K562 (cell line): ENCODE results near the gene HPDL. TPM values are rescaled to one million over a fixed set of nuclear protein-coding genes. Genes with fewer than 3 reads are reported as not detected.

Source experiments
- CEBPG ChIP-seq, 3 experiments: fragments of 200-800 bp in 1 of 3; sonication (Bioruptor generic) in 1 of 3; sonication (generic) in 1 of 3; formaldehyde crosslinking in 1 of 3; IDR thresholded peaks in 2 of 3; conservative IDR thresholded peaks in 1 of 3; 2 replicates each; pipeline versions ENCODE4 v1.6.1 to v1.8.0; 2016 to 2022; ENCODE audit warnings: missing compliant biosample characterization in 2 of 3, missing genetic modification characterization in 2 of 3, mild to moderate bottlenecking in 1 of 3, missing genetic modification reagents in 1 of 3
- MAZ ChIP-seq, 2 experiments: fragments of 450-650 bp in 1 of 2; sonication (generic) in 1 of 2; formaldehyde crosslinking; IDR thresholded peaks in 1 of 2; conservative IDR thresholded peaks in 1 of 2; 2 replicates each; pipeline versions ENCODE4 v1.4.0 to v1.5.0; 2020; ENCODE audit warnings: mild to moderate bottlenecking in 1 of 2, missing genetic modification reagents in 1 of 2
- NFIC ChIP-seq: fragments of 450-650 bp; IDR thresholded peaks from 2 replicates; pipeline ENCODE4 v1.6.1; 2017; ENCODE audit warnings: mild to moderate bottlenecking, inconsistent platforms
- ZNF121 ChIP-seq: sonication (generic); formaldehyde crosslinking; conservative IDR thresholded peaks from 2 replicates; pipeline ENCODE4 v1.8.0; 2022; ENCODE audit warnings: missing genetic modification reagents
- polyA plus RNA-seq, 8 experiments: library from polyadenylated mRNA; depleted of rRNA in 4 of 8; stranded (reverse) in 5 of 8; unstranded in 3 of 8; fragments of >200 nt; fragmentation: Nextera tagmentation in 2 of 8; fragmentation: Illumina TruSeq in 1 of 8; extraction: Ambion mirVana in 2 of 8; extraction: Trizol in 1 of 8; gene quantifications; 2 replicates each; pipeline versions ENCODE4 v1.2.1 to v1.2.3, GENCODE V29; 2011 to 2014; ENCODE audit warnings: inconsistent platforms in 1 of 8, missing spikeins in 1 of 8
- total RNA-seq, 7 experiments: library from RNA; depleted of rRNA in 6 of 7; stranded (reverse); fragments of >200 nt in 6 of 7; fragmentation: Illumina TruSeq in 2 of 7; extraction: Trizol in 2 of 7; gene quantifications; 2 replicates each; pipeline versions ENCODE4 v1.2.1 to v1.2.3, GENCODE V29; 2011 to 2021; ENCODE audit warnings: low replicate concordance in 1 of 7
- TF ChIP-seq, protein P1 (sequence below): fragments of 150-350 bp; IDR thresholded peaks from 2 replicates; pipeline ENCODE4 v1.6.1; 2014; ENCODE audit warnings: low read depth, mild to moderate bottlenecking, low read length, borderline replicate concordance

HPDL gene
- total and polyA plus RNA-seq, 9 of the 15 experiments (the other 6 are each of a cell fraction or from before 2014, with no cell fraction given): not detected

DNA sequence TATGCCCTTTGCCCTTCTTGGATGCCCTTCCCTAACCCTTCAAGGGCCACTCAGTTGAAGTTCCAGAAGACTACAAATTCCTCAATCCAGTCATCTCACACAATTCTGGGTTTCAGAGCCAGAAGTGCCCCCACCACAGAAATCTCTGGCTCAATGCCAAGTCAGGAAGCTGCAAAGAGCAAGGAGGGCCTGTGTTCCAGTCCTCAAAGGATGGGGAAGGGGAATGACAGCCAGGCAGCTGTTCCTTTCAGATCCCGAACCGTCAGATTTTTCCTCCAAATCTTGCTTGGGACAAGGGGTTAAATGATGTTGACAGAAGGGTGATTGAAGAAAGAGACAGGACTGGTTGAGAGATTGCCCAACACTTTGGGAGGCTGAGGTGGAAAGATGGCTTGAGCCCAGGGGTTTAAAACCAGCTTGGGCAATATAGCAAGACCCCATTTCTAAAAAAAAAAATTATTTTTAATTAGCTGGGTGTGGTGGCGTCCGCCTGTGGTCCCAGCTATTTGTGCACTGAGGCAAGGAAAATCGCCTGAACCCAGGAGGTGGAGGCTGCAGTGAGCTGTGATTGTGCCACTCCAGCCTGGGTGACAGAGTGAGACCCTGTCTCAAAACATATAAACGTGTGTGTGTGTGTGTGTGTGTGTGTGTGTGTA lies 716 bp upstream of the HPDL start (continued):
- TF ChIP-seq, protein P1, sequence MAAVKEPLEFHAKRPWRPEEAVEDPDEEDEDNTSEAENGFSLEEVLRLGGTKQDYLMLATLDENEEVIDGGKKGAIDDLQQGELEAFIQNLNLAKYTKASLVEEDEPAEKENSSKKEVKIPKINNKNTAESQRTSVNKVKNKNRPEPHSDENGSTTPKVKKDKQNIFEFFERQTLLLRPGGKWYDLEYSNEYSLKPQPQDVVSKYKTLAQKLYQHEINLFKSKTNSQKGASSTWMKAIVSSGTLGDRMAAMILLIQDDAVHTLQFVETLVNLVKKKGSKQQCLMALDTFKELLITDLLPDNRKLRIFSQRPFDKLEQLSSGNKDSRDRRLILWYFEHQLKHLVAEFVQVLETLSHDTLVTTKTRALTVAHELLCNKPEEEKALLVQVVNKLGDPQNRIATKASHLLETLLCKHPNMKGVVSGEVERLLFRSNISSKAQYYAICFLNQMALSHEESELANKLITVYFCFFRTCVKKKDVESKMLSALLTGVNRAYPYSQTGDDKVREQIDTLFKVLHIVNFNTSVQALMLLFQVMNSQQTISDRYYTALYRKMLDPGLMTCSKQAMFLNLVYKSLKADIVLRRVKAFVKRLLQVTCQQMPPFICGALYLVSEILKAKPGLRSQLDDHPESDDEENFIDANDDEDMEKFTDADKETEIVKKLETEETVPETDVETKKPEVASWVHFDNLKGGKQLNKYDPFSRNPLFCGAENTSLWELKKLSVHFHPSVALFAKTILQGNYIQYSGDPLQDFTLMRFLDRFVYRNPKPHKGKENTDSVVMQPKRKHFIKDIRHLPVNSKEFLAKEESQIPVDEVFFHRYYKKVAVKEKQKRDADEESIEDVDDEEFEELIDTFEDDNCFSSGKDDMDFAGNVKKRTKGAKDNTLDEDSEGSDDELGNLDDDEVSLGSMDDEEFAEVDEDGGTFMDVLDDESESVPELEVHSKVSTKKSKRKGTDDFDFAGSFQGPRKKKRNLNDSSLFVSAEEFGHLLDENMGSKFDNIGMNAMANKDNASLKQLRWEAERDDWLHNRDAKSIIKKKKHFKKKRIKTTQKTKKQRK: no peak
- TF ChIP-seq ZNF121 (CRISPR knock-in tag) (0 out of 2 replicates have a peak, but pooled peaks have one; percentile 37), MAZ (CRISPR knock-in tag; conservative IDR thresholded peaks at IDR 0.05 in 1 of 2, IDR thresholded peaks at IDR 0.05 in 1 of 2) (no peak), CEBPG (CRISPR knock-in tag; IDR thresholded peaks at IDR 0.05) (no peak), CEBPG (tag; conservative IDR thresholded peaks at IDR 0.05 in 1 of 2, IDR thresholded peaks at IDR 0.05 in 1 of 2) (peak; percentile 28 to 44; a peak in 1 of 4 replicates), NFIC (peak; percentile 98)
